ENCODE results near the gene MPHOSPH9.

GRCh38 chr12:123119808-123120207 is 113.1 kb downstream of the MPHOSPH9 start:
- TF ChIP-seq, protein P1, sequence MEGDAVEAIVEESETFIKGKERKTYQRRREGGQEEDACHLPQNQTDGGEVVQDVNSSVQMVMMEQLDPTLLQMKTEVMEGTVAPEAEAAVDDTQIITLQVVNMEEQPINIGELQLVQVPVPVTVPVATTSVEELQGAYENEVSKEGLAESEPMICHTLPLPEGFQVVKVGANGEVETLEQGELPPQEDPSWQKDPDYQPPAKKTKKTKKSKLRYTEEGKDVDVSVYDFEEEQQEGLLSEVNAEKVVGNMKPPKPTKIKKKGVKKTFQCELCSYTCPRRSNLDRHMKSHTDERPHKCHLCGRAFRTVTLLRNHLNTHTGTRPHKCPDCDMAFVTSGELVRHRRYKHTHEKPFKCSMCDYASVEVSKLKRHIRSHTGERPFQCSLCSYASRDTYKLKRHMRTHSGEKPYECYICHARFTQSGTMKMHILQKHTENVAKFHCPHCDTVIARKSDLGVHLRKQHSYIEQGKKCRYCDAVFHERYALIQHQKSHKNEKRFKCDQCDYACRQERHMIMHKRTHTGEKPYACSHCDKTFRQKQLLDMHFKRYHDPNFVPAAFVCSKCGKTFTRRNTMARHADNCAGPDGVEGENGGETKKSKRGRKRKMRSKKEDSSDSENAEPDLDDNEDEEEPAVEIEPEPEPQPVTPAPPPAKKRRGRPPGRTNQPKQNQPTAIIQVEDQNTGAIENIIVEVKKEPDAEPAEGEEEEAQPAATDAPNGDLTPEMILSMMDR (IDR thresholded peaks at IDR 0.05) = no peak
- TF ChIP-seq POLR2AphosphoS5 (IDR thresholded peaks at IDR 0.05; ENCODE audit: low read depth, low read length) (no peak), TCF7L2 (IDR thresholded peaks at IDR 0.05; ENCODE audit: low read depth, low read length) (no peak), REST (IDR thresholded peaks at IDR 0.05; ENCODE audit: insufficient read depth in 1 of 2, low read depth in 2 of 2, low read length in 1 of 2) (no peak)
